HepG2 (cell line): ENCODE results near the gene SUPT4H1. TPM values are rescaled to one million over a fixed set of nuclear protein-coding genes. Genes with fewer than 3 reads are reported as not detected.

ENCODE experiments used
- CREB3 ChIP-seq: sonication (generic); formaldehyde crosslinking; IDR thresholded peaks from 2 replicates; pipeline ENCODE4 v1.5.0; 2020; ENCODE audit warnings: missing genetic modification reagents
- HCFC1 ChIP-seq: fragments of 150-350 bp; IDR thresholded peaks from 2 replicates; pipeline ENCODE4 v1.6.1; 2014; ENCODE audit warnings: low read depth, low read length
- HDAC2 ChIP-seq: sonication (generic); formaldehyde crosslinking; IDR thresholded peaks from 2 replicates; pipeline ENCODE4 v1.4.0; 2020; ENCODE audit warnings: missing genetic modification reagents
- PCBP2 ChIP-seq: fragments of 200-400 bp; formaldehyde crosslinking; optimal IDR thresholded peaks from 2 replicates; pipeline ENCODE3; 2018; ENCODE audit warnings: low read length, low read depth; ENCODE audit not compliant: poor library complexity, severe bottlenecking
- POGK ChIP-seq: sonication (generic); formaldehyde crosslinking; conservative IDR thresholded peaks from 2 replicates; pipeline ENCODE4 v1.8.0; 2022; ENCODE audit warnings: mild to moderate bottlenecking, moderate library complexity, missing genetic modification reagents
- POLR2AphosphoS5 ChIP-seq: IDR thresholded peaks from 2 replicates; pipeline ENCODE4 v1.6.1; 2012; ENCODE audit warnings: low read depth, low read length
- RCOR2 ChIP-seq: IDR thresholded peaks from 2 replicates; pipeline ENCODE4 v1.6.1; 2016; ENCODE audit warnings: missing biosample characterization, missing genetic modification reagents
- RERE ChIP-seq: IDR thresholded peaks from 2 replicates; pipeline ENCODE4 v1.6.1; 2016; ENCODE audit warnings: low read depth, missing genetic modification reagents, missing compliant biosample characterization
- SRSF1 ChIP-seq: fragments of 200-400 bp; formaldehyde crosslinking; optimal IDR thresholded peaks from 2 replicates; pipeline ENCODE3; 2017; ENCODE audit warnings: mild to moderate bottlenecking, low read depth, low read length, moderate library complexity
- TFAP4 ChIP-seq: sonication (generic); IDR thresholded peaks from 2 replicates; pipeline ENCODE4 v1.6.1; 2016; ENCODE audit warnings: low read depth, borderline replicate concordance
- ZNF382 ChIP-seq: sonication (generic); formaldehyde crosslinking; IDR thresholded peaks from 2 replicates; pipeline ENCODE4 v1.5.0; 2020; ENCODE audit warnings: missing genetic modification reagents, mild to moderate bottlenecking, borderline replicate concordance
- ZNF556 ChIP-seq: sonication (generic); formaldehyde crosslinking; IDR thresholded peaks from 2 replicates; pipeline ENCODE4 v1.4.0; 2020; ENCODE audit warnings: mild to moderate bottlenecking, missing genetic modification reagents, borderline replicate concordance
- ZNF574 ChIP-seq: sonication (generic); formaldehyde crosslinking; IDR thresholded peaks from 2 replicates; pipeline ENCODE4 v1.4.0; 2020; ENCODE audit warnings: missing genetic modification reagents
- ZNF703 ChIP-seq: sonication (generic); formaldehyde crosslinking; IDR thresholded peaks from 2 replicates; pipeline ENCODE4 v1.5.1; 2020; ENCODE audit warnings: missing genetic modification reagents, mild to moderate bottlenecking, moderate library complexity, borderline replicate concordance
- polyA plus RNA-seq, 8 experiments: library from polyadenylated mRNA; depleted of rRNA in 3 of 8; stranded (reverse) in 7 of 8; unstranded in 1 of 8; fragments of >200 nt; fragmentation: Illumina TruSeq in 4 of 8; extraction: Trizol in 4 of 8; gene quantifications; 2 replicates each; pipeline versions ENCODE4 v1.2.1 to v1.2.3, GENCODE V29; 2011 to 2016; ENCODE audit warnings: low read depth in 4 of 8, missing spikeins in 1 of 8, mixed read lengths in 1 of 8; ENCODE audit not compliant: insufficient read depth in 1 of 8
- total RNA-seq, 5 experiments: library from RNA; depleted of rRNA; stranded (reverse); fragments of >200 nt; fragmentation: Illumina TruSeq; extraction: Trizol; gene quantifications; 2 replicates each; pipeline ENCODE4 v1.2.3, GENCODE V29; 2016; ENCODE audit warnings: low read depth in 1 of 5

Gene SUPT4H1
- total and polyA plus RNA-seq, 2 of the 13 experiments (the other 11 are each of a cell fraction or from before 2014, with no cell fraction given), result 155 to 244 TPM

GRCh38 chr17:58394534-58395223, 42.7 kb upstream of the SUPT4H1 start (continued):
- peak; percentile 95 for TF ChIP-seq TFAP4
- no peak for TF ChIP-seq SRSF1
- no peak for TF ChIP-seq CREB3
- no peak for TF ChIP-seq ZNF703
- peak; percentile 97 for TF ChIP-seq RCOR2 (CRISPR knock-in tag)
- TF ChIP-seq RERE (CRISPR knock-in tag), result peak; percentile 42; the same call in 1 of the 2 replicates
- peak; percentile 87; the same call in 1 of the 2 replicates for TF ChIP-seq HDAC2
- no peak for TF ChIP-seq HCFC1
- peak; percentile 63; the same call in 1 of the 2 replicates for TF ChIP-seq ZNF574 (CRISPR knock-in tag)
- peak; percentile 42; the same call in 1 of the 2 replicates for TF ChIP-seq POGK (CRISPR knock-in tag)
- TF ChIP-seq ZNF382, result no peak
- TF ChIP-seq PCBP2, result no peak
- TF ChIP-seq ZNF556 (CRISPR knock-in tag), result no peak
- no peak for TF ChIP-seq POLR2AphosphoS5
